Fibroblast of lung (primary cell): ENCODE data around the gene ESM1.

Experiments used
- CTCF ChIP-seq, 2 donors: IDR thresholded peaks in 1 of 2; conservative IDR thresholded peaks in 1 of 2; 1 replicate in 1 of 2; 2 replicates in 1 of 2; pipeline ENCODE4 v1.5.1; 2011 to 2012; ENCODE audit warnings: low read length in 2 of 2, control low read depth in 1 of 2, inconsistent platforms in 1 of 2, low read depth in 1 of 2, mild to moderate bottlenecking in 1 of 2
- EZH2 ChIP-seq: IDR thresholded peaks from 2 replicates; pipeline ENCODE4 v1.5.1; 2012; ENCODE audit warnings: low read length, control low read depth, mild to moderate bottlenecking; ENCODE audit errors: missing control alignments

- no peak for TF ChIP-seq CTCF (conservative IDR thresholded peaks at IDR 0.05 in 1 of 2, IDR thresholded peaks at IDR 0.05 in 1 of 2; ENCODE audit: low read depth in 1 of 2, low read length in 2 of 2)
- no peak for TF ChIP-seq EZH2
Measured at GRCh38 chr5:54942064-54942778, 43.2 kb downstream of the ESM1 start.
